ENCODE data around the gene SLC23A3. TPM values are rescaled to one million over a fixed set of nuclear protein-coding genes. Genes with fewer than 3 reads are reported as not detected.

The SLC23A3 gene
- total and polyA plus RNA-seq, 10 of the 15 experiments (the other 5 are each of a cell fraction or from before 2014, with no cell fraction given): 0.07 to 1.0 (median 0.40) TPM; not detected in 1

- ChIA-PET RAD21 (ENCODE audit: unreplicated experiment) (interaction anchor here (3.0 kb wide), 1 partner anchor 11 kb away, joined by 10 read pairs; no protein-coding TSS in a partner anchor), CTCF (interaction anchor here (1.3 to 3.0 kb wide), 3 partner anchors 12 to 55 kb away, joined by 4 to 29 read pairs (median 8); no protein-coding TSS in a partner anchor), SMC1A (ENCODE audit: uncharacterized antibody, unreplicated experiment) (interaction anchor here (0.9 to 2.3 kb wide), 5 partner anchors 11 to 58 kb away, joined by 3 to 6 read pairs (median 3); no protein-coding TSS in a partner anchor), POLR2A (no interaction called here)
- no peak overlapping the region for H3K9ac ChIP-seq (ENCODE audit: control insufficient read depth, insufficient read depth, low read length)
- no peak for FAIRE-seq
- no peak for DNase-seq (ENCODE audit: low read depth, low spot score)
- TF ChIP-seq EZH2 (IDR thresholded peaks at IDR 0.05; ENCODE audit: borderline replicate concordance, control insufficient read depth, low read depth, low read length) (no peak), ASH2L (IDR thresholded peaks at IDR 0.05; ENCODE audit: borderline replicate concordance, low read depth) (no peak)
- BruUV-seq (replicated peaks): no TSS peak
- H3K4me1 ChIP-seq (ENCODE audit: control insufficient read depth, insufficient read depth, low read length): no peaks in the 10 kb centered on the region
- no peak overlapping the region for H3K27ac ChIP-seq (ENCODE audit: control insufficient read depth, insufficient read depth)
- no peak for ATAC-seq
- H3K27me3 ChIP-seq (replicated peaks in 1 of 2; ENCODE audit: control insufficient read depth in 2 of 2, insufficient read depth in 2 of 2, low read length in 1 of 2): no peaks in the 10 kb centered on the region
- H3K79me2 ChIP-seq (ENCODE audit: control insufficient read depth, insufficient read depth, low read length): no peaks in the 10 kb centered on the region
- no peak overlapping the region for H3K4me2 ChIP-seq (ENCODE audit: control insufficient read depth, insufficient read depth)
- intact Hi-C loops (cut with micrococcal nuclease; ENCODE audit: unreplicated experiment) (no loop called here), in situ Hi-C loops (cut with MboI) (no loop called here)
- H2AFZ ChIP-seq (ENCODE audit: control insufficient read depth, low read depth, low read length): no peak overlapping the region
- WGBS (ENCODE audit: insufficient coverage, insufficient replicate concordance, low lambda C conversion rate, missing lambda C conversion rate): 72% methylated on average over 3 of the region's 3 CpGs
- no peak overlapping the region for H3K4me3 ChIP-seq
- H3K9me3 ChIP-seq (replicated peaks; ENCODE audit: control insufficient read depth, insufficient read depth, low read length): no peaks in the 10 kb centered on the region
- H4K20me1 ChIP-seq (ENCODE audit: control insufficient read depth, insufficient read depth): no peaks in the 10 kb centered on the region
- H3K36me3 ChIP-seq (ENCODE audit: control insufficient read depth in 2 of 2, insufficient read depth in 2 of 2, low read length in 1 of 2): no peaks in the 10 kb centered on the region
Measured at GRCh38 chr2:219131327-219131726, 38.5 kb downstream of the SLC23A3 start.

- intact Hi-C loops (cut with micrococcal nuclease; ENCODE audit: unreplicated experiment): no loop called here
- no peaks in the 10 kb centered on the region for H3K4me1 ChIP-seq (ENCODE audit: control insufficient read depth, insufficient read depth, low read length)
- H4K20me1 ChIP-seq (ENCODE audit: control insufficient read depth, insufficient read depth): no peaks in the 10 kb centered on the region
- H3K9me3 ChIP-seq (replicated peaks; ENCODE audit: control insufficient read depth, insufficient read depth, low read length): no peaks in the 10 kb centered on the region
- RAD21 ChIA-PET (ENCODE audit: unreplicated experiment): no interaction called here
- no TSS peak for BruUV-seq (replicated peaks)
- ATAC-seq: no peak
- no peak overlapping the region for H2AFZ ChIP-seq (ENCODE audit: control insufficient read depth, low read depth, low read length)
- POLR2A ChIA-PET: no interaction called here
- DNase-seq (ENCODE audit: low read depth, low spot score): no peak
- no peak overlapping the region for H3K4me3 ChIP-seq
- 95% methylated on average over 15 of the region's 16 CpGs for WGBS (ENCODE audit: insufficient coverage, insufficient replicate concordance, low lambda C conversion rate, missing lambda C conversion rate)
- H3K79me2 ChIP-seq (ENCODE audit: control insufficient read depth, insufficient read depth, low read length): no peaks in the 10 kb centered on the region
- no peak for FAIRE-seq
- no peak for TF ChIP-seq ATF2 (IDR thresholded peaks at IDR 0.05; ENCODE audit: low read length)
- no peak for TF ChIP-seq SMARCA5 (IDR thresholded peaks at IDR 0.05)
- TF ChIP-seq MYC (IDR thresholded peaks at IDR 0.05; ENCODE audit: insufficient read depth, insufficient read length, insufficient replicate concordance, low read length, severe bottlenecking): no peak
- TF ChIP-seq ESRRA (IDR thresholded peaks at IDR 0.05; ENCODE audit: low read length): no peak
- TF ChIP-seq POLR2AphosphoS5 (IDR thresholded peaks at IDR 0.05; ENCODE audit: low read length): no peak
- TF ChIP-seq HDAC6 (IDR thresholded peaks at IDR 0.05; ENCODE audit: unreplicated experiment): no peak
- CTCF ChIA-PET: interaction anchor here (0.9 to 3.0 kb wide), 4 partner anchors 10 to 100 kb away, joined by 3 to 29 read pairs (median 5); no protein-coding TSS in a partner anchor
- no peak overlapping the region for H3K9ac ChIP-seq (ENCODE audit: control insufficient read depth, insufficient read depth, low read length)
- in situ Hi-C loops (cut with MboI): no loop called here
- no peaks in the 10 kb centered on the region for H3K27me3 ChIP-seq (replicated peaks in 1 of 2; ENCODE audit: control insufficient read depth in 2 of 2, insufficient read depth in 2 of 2, low read length in 1 of 2)
- SMC1A ChIA-PET (ENCODE audit: uncharacterized antibody, unreplicated experiment): no interaction called here
- no peak overlapping the region for H3K4me2 ChIP-seq (ENCODE audit: control insufficient read depth, insufficient read depth)
- no peaks in the 10 kb centered on the region for H3K36me3 ChIP-seq (ENCODE audit: control insufficient read depth in 2 of 2, insufficient read depth in 2 of 2, low read length in 1 of 2)
- H3K27ac ChIP-seq (ENCODE audit: control insufficient read depth, insufficient read depth): no peak overlapping the region
Measured at GRCh38 chr2:219129589-219129988, 40.2 kb downstream of the SLC23A3 start.
